GM18502 (cell line): ENCODE measurements around the gene UBE2C.

ENCODE experiments used
- ATAC-seq: cut with Tn5 transposase; IDR thresholded peaks from one replicate; pipeline ENCODE4 v1.9.1; 2021; ENCODE audit warnings: mild to moderate bottlenecking; ENCODE audit not compliant: unreplicated experiment, poor library complexity

The UBE2C gene

DNA sequence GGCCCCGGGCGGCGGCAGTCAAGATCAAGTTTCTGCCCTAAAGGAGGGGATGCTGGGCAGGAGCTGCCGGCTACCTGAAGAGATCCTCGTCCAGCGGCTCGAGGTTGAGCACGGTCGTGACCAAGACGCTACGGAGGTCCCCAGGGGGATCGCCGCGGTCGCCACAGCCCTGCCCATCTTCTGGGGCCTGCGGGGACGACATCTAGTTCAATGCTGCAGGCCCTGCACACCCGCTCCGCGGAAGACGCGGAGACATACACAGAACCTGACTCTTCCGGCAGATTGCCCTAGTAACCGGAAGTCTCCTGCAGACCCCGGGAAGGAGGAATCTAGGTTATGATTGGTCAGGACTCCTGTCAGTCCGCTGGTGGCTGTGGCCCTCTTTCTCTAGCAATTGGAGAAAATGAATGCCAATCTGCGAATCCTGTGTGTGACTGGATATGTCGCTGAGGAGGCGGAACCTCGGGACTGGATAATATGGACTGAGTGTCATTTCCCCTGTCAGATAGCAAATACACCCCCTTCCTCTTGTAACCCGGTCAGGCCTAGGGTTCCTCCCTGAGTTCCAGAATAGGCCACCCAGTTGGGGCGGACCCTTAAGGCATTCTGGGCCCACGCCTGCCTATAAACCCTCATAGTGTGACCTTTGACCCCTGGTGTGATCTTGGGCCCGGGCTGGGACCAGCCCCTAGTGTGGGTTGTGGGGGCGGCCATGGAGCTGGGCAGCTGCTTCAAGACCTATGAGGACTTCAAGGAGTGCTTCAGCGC, 44.9 kb downstream of the UBE2C start, which contains the start of the genes ACOT8 and ZSWIM3:
ACOT8 (minus strand) TSS at position 279 of the 768 bp plus-strand sequence; CDS start at position 202, 77 bp downstream.
ZSWIM3 (plus strand) TSS at position 501 of the 768 bp plus-strand sequence; CDS start at position 713, 212 bp downstream.
- peak; percentile 95 for ATAC-seq

DNA sequence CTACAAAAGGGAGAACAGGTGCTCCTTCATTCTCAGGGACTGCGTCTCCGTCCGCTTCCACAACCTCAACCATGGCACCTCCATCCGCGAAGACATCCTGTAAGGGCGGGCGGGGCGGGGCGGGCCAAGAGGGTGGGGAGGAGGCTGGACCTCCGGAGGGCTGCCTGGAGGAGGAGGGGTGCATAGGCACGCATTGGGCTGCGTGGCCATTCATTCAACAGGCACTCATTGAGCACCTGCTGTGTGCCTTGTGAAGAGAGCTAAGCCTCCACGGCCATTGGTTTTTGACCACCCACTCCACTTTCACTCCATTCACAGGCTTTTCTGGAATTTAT, 45.4 kb downstream of the UBE2C start:
- peak; percentile 29 for ATAC-seq

DNA sequence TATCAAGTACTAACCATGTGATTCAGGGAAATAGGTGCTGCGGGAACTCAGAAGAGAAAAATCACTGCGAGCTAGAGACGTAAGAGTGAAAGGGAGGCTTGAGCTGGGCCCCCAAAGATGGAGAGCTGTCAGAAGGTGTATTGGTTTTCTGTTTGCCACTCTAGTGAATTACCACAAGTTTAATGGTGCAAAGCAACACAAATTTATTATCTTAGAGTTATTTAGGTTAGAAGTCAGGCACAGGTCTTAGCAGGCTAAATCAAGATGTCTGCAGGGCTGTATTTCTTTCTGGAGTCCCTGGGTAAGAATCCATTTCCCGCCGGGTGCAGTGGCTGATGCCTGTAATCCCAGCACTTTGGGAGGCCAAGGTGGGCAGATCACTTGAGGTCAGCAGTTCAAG, 47.5 kb downstream of the UBE2C start:
- ATAC-seq: no peak

DNA sequence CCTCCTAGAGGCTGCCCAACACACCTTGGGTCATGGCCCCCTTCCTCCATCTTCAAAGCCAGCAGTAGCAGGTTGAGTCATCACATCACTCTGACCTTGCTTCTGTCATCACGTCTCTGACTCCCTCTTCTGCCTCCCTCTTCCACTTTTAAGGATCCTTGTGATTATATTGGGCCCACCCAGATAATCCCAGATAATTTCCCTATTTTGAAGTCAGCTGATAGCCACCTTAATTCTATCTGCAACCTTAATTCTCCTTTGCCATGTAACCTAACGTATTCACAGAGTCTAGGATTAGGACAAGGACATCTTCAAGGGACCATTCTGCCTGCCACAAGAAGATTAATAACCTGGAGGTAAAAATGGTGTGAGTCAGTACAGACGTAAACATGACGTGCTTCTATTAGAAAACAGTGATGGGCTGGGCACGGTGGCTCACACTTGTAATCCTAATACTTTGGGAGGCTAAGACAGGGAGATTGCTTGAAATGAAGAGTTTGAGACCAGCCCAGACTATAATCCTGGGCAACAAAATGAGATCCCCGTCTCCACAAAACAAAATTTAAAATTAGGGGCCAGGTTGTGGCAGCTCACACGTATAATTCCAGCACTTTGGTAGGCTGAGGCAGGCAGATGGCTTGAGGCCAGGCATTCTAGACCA, 48.2 kb downstream of the UBE2C start:
- no peak for ATAC-seq

DNA sequence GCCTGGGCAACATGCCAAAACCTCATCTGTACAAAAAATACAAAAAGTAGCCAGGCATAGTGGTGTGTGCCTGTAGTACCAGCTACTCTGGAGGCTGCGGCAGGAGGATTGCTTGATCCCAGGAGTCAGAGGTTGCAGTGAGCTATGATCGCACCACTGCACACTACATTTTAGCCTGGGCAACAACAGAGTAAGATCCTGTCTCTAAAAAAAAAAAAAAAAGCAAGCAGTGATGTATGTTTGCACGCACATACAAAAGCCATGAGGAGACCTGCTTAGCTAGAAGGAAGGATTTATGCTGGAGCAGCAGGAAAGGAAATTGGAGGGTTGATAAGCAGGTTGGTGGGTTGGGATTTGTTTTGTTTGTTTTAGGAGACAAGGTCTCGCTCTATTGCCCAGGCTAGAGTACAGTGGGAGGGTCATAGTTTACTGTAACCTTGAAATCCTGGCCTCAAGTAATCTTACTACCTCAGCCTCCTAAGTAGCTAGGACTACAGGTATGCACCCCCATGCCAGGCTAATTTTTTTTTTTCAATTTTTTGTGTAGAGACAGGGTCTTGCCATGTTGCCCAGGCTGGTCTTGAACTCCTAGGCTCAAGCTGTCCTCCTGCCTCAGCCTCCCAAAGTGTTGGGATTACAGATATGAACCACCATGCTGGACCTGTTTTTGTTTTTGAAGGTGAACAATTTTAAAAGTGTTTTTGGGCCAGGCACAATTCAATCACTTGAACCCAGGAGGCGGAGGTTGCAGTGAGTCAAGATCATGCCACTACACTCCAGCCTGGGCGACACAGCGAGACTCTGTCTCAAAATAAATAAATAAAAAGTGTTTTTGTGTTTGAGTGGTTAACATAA, 49.0 kb downstream of the UBE2C start:
- ATAC-seq: no peak

DNA sequence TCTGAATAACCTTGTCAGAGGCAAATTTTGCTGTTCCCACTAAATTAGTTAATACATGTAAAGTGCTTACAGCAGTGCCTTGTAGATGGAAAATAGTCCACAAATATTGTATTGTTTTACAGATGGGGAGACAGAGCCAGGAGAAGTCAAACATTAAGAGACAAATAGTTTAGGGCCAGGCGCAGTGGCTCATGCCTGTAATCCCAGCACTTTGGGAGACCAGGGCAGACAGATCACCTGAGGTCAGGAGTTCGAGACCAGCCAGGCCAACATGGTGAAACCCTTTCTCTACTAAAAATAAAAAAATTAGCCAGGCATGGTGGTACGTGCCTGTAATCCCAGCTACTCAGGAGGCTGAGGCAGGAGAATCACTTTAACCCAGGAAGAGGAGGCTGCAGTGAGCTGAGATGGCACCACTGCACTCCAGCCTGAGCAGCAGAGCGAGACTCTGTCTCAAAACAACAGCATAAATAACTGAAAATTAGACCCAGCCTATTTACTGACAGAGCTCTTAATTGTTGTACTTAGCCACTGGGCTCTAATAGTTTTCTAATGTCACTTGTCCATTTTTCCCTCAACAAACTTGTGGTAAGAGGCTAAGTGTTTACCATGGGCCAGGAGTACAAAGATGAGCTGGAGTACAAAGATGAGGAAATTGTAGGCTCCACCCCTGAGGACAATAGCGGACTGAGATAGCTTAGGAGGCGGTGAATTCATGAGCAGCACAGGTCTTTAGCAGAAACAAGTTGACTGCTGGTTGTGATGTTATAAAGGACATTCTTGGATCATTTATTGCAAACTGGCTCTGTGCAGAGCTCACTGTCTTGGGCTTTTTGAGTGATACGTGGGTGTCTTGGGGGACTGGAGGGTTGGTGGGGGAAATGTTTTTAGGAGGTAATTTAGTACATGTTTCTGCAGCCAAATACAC, 51.4 kb downstream of the UBE2C start:
- ATAC-seq: no peak

DNA sequence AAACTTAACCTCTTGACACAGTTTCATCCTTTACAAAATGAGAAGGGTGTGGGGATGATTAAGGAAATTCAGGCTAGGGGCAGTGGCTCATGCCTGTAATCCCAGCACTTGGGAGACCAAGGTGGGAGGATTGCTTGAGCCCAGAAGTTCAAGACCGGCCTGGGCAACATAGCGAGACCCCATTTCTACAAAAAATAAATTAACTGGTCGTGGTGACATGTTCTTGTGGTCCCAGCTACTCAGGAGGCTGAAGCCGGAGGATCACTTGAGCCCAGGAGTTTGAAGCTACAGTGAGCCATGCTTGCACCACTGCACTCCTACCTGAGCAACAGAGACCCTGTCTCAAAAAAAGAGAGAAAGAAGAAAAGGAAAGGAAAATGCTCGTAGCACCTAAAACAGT, 54.0 kb downstream of the UBE2C start:
- ATAC-seq: no peak
